IMR-90 (cell line): Measurements from ENCODE around the gene CEP135. TPM values are rescaled to one million over a fixed set of nuclear protein-coding genes. Genes with fewer than 3 reads are reported as not detected.

Experiments
- ATAC-seq: fragments of 200-7000 bp; cut with Tn5 transposase; 2 replicates; pipeline ENCODE4 v1.9.1; 2020; ENCODE audit warnings: low read depth, mild to moderate bottlenecking, moderate library complexity
- BruUV-seq: library from RNA; stranded (reverse); fragments of 400-500 nt; replicated peaks from 2 replicates; lab custom pipeline; 2021; lab: Mats Ljungman, UMichigan
- CTCF ChIA-PET: fragments of 300-600 bp; formaldehyde crosslinking; extraction: SDS; loops from one replicate; lab custom pipeline; 2021; ENCODE audit warnings: antibody characterized with exemption; lab: Yijun Ruan, JAX
- POLR2A ChIA-PET: fragments of 300-600 bp; sonication (Branson Sonifier 250); formaldehyde crosslinking; loops from one replicate; lab custom pipeline; 2022; ENCODE audit warnings: antibody characterized with exemption; ENCODE audit not compliant: unreplicated experiment; lab: Charles Lee
- DNase-seq: peaks from one replicate; pipeline ENCODE4 v3.0.0; 2013
- H2AFZ ChIP-seq: replicated peaks from 2 replicates; pipeline ENCODE3; 2013; ENCODE audit warnings: low read length, mild to moderate bottlenecking; ENCODE audit not compliant: poor library complexity
- H2AK5ac ChIP-seq: 2 replicates; pipeline ENCODE4 v1.6.1; 2013; ENCODE audit warnings: low read depth, low read length, inconsistent platforms
- H2AK9ac ChIP-seq: replicated peaks from 2 replicates; pipeline ENCODE3; 2013; ENCODE audit warnings: mild to moderate bottlenecking, low read depth, low read length, moderate library complexity; ENCODE audit not compliant: poor library complexity
- H2BK120ac ChIP-seq: 2 replicates; pipeline ENCODE4 v1.6.1; 2013; ENCODE audit warnings: low read depth, low read length, inconsistent platforms
- H2BK15ac ChIP-seq: 3 replicates; pipeline ENCODE4 v1.6.1; 2013; ENCODE audit warnings: low read depth, low read length, inconsistent platforms
- H2BK20ac ChIP-seq: 2 replicates; pipeline ENCODE4 v1.6.1; 2013; ENCODE audit warnings: low read depth, mild to moderate bottlenecking, inconsistent platforms, low read length, moderate library complexity
- H2BK5ac ChIP-seq: 2 replicates; pipeline ENCODE4 v1.6.1; 2013; ENCODE audit warnings: mild to moderate bottlenecking, low read depth, low read length, inconsistent platforms; ENCODE audit not compliant: poor library complexity, severe bottlenecking
- H3K14ac ChIP-seq: replicated peaks from 2 replicates; pipeline ENCODE4 v1.6.1; 2013; ENCODE audit warnings: low read depth, low read length, inconsistent platforms
- H3K18ac ChIP-seq: 2 replicates; pipeline ENCODE4 v1.6.1; 2013; ENCODE audit warnings: low read depth, low read length, control low read depth
- H3K23ac ChIP-seq: 2 replicates; pipeline ENCODE4 v1.6.1; 2013; ENCODE audit warnings: low read depth, low read length, inconsistent platforms
- H3K27ac ChIP-seq: 2 replicates; pipeline ENCODE4 v1.5.1; 2013; ENCODE audit warnings: mild to moderate bottlenecking, control low read depth, low read length; ENCODE audit not compliant: insufficient read depth
- H3K27me3 ChIP-seq: 2 replicates; pipeline ENCODE4 v1.6.1; 2013; ENCODE audit warnings: low read length; ENCODE audit not compliant: control insufficient read depth, insufficient read depth
- H3K36me3 ChIP-seq: 2 replicates; pipeline ENCODE4 v1.6.1; 2013; ENCODE audit warnings: low read length, mixed read lengths; ENCODE audit not compliant: control insufficient read depth, insufficient read depth
- H3K4ac ChIP-seq: 2 replicates; pipeline ENCODE4 v1.6.1; 2013; ENCODE audit warnings: low read depth, low read length, inconsistent platforms
- H3K4me1 ChIP-seq: 2 replicates; pipeline ENCODE4 v1.6.1; 2013; ENCODE audit warnings: low read length, mixed read lengths; ENCODE audit not compliant: control insufficient read depth, insufficient read depth
- H3K4me2 ChIP-seq: 2 replicates; pipeline ENCODE4 v1.6.1; 2013; ENCODE audit warnings: low read depth, mild to moderate bottlenecking, control low read depth, low read length, moderate library complexity
- H3K4me3 ChIP-seq: 2 replicates; pipeline ENCODE4 v1.5.1; 2013; ENCODE audit warnings: low read depth, mild to moderate bottlenecking, control low read depth, low read length, moderate library complexity; ENCODE audit not compliant: insufficient read depth
- H3K56ac ChIP-seq: 2 replicates; pipeline ENCODE4 v1.6.1; 2013; ENCODE audit warnings: low read length, inconsistent platforms; ENCODE audit not compliant: insufficient read depth; ENCODE audit errors: extremely low read depth
- H3K79me1 ChIP-seq, 2 experiments: 2 replicates each; pipeline ENCODE4 v1.6.1; 2013; ENCODE audit warnings: low read length in 2 of 2, inconsistent platforms in 1 of 2, low read depth in 1 of 2
- H3K9ac ChIP-seq: 2 replicates; pipeline ENCODE4 v1.6.1; 2013; ENCODE audit warnings: low read depth, low read length, control low read depth
- H3K9me1 ChIP-seq: 2 replicates; pipeline ENCODE4 v1.6.1; 2013; ENCODE audit warnings: low read length, inconsistent platforms; ENCODE audit not compliant: insufficient read depth
- H3K9me3 ChIP-seq: 2 replicates; pipeline ENCODE4 v1.6.1; 2013; ENCODE audit warnings: low read length; ENCODE audit not compliant: control insufficient read depth, insufficient read depth
- H4K20me1 ChIP-seq: 2 replicates; pipeline ENCODE4 v1.6.1; 2013; ENCODE audit warnings: low read length, inconsistent platforms; ENCODE audit not compliant: insufficient read depth
- H4K5ac ChIP-seq: 2 replicates; pipeline ENCODE4 v1.6.1; 2013; ENCODE audit warnings: mild to moderate bottlenecking, low read depth, low read length, control low read depth
- H4K8ac ChIP-seq, 2 experiments: 2 replicates each; pipeline ENCODE4 v1.6.1; 2013; ENCODE audit warnings: low read depth in 2 of 2, low read length in 2 of 2, control low read depth in 1 of 2, inconsistent platforms in 1 of 2
- H4K91ac ChIP-seq: 2 replicates; pipeline ENCODE4 v1.6.1; 2013; ENCODE audit warnings: low read depth, low read length, inconsistent platforms; ENCODE audit not compliant: insufficient read depth
- CEBPB ChIP-seq: IDR thresholded peaks from 2 replicates; pipeline ENCODE4 v1.6.1; 2012; ENCODE audit warnings: low read depth, low read length, improper control_type of control experiment
- NFE2L2 ChIP-seq: fragments of 150-350 bp; IDR thresholded peaks from 2 replicates; pipeline ENCODE4 v1.6.1; 2016; ENCODE audit warnings: low read depth, mild to moderate bottlenecking, low read length
- WGBS, 2 experiments: methylation state at CpG; one replicate each; pipeline versions ENCODE4 v1.1.5 to v1.1.7; 2013; ENCODE audit warnings: missing lambda C conversion rate in 2 of 2; ENCODE audit not compliant: insufficient read length in 1 of 2; ENCODE audit errors: extremely low coverage in 2 of 2; 5-methylcytosine and 5-hydroxymethylcytosine counted together
- dilution Hi-C: fragments of 300-500 bp; cut with HindIII; formaldehyde crosslinking; loops from one replicate; pipeline ENCODE4 v1.14.3; 2018; ENCODE audit warnings: low sequenced_read_pairs; ENCODE audit not compliant: unreplicated experiment
- in situ Hi-C: fragments of 300-500 bp; cut with MboI; formaldehyde crosslinking; loops from 3 replicates; pipeline ENCODE4 v1.14.3; 2019; ENCODE audit warnings: low sequenced_read_pairs, inconsistent platforms, mixed read lengths
- intact Hi-C: fragments of 100-400 bp; cut with micrococcal nuclease; formaldehyde crosslinking; loops from 2 replicates; pipeline ENCODE4 v1.10.0; 2022
- polyA plus RNA-seq, 3 experiments: library from polyadenylated mRNA; depleted of rRNA; stranded (reverse); fragments of >200 nt; gene quantifications; 2 replicates each; pipeline ENCODE4 v1.2.3, GENCODE V29; 2012; ENCODE audit warnings: low replicate concordance in 1 of 3
- total RNA-seq: library from RNA; depleted of rRNA; stranded (reverse); fragments of >200 nt; gene quantifications from 2 replicates; pipeline ENCODE4 v1.2.3, GENCODE V29; 2012

The CEP135 gene
- total and polyA plus RNA-seq, 2 of the 4 experiments (the other 2 are of a cell fraction) = 2.7 to 3.2 TPM

DNA sequence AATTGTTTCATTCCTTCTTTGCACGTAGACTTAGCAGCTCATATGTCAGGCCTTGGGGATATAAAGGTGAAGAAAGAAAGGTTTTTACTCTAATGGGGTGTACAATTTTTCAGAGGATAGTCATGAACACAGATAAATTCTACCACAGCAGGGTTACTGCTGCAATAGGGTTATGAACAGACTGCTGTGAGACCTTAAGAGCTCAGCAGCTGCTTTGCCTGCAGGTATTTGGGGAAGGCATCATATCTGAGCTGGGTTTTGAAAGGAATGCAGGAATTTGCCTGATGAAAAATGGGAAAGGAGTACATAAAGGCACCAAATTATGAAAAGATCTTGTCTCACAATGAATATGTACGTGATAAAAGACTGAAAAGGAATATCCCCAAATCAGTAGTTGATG, 128.9 kb downstream of the CEP135 start:
- Histone ChIP-seq H3K14ac (no peak overlapping the region), H4K20me1 (no peaks in the 10 kb centered on the region), H3K9me1 (no peaks in the 10 kb centered on the region), H3K23ac (no peak overlapping the region), H4K8ac (no peak overlapping the region), H3K4me1 (no peaks in the 10 kb centered on the region), H2AK9ac (no peak overlapping the region), H3K9me3 (no peaks in the 10 kb centered on the region), H4K91ac (no peak overlapping the region), H2BK20ac (no peak overlapping the region), H2BK120ac (no peak overlapping the region), H3K18ac (no peak overlapping the region), H3K27ac (no peak overlapping the region), H3K4me3 (no peak overlapping the region), H3K36me3 (no peaks in the 10 kb centered on the region), H2AK5ac (no peak overlapping the region), H3K79me1 (no peaks in the 10 kb centered on the region), H3K4me2 (no peak overlapping the region), H3K56ac (no peak overlapping the region), H3K9ac (no peak overlapping the region), H2BK5ac (no peak overlapping the region), H3K27me3 (no peaks in the 10 kb centered on the region), H3K4ac (no peak overlapping the region), H2AFZ (no peak overlapping the region), H2BK15ac (no peak overlapping the region), H4K5ac (no peak overlapping the region)
- ATAC-seq (no peak), DNase-seq (no peak)
- CTCF ChIA-PET = no interaction called here
- BruUV-seq = no TSS peak
- no CpG with 5 or more reads among the region's 2 CpGs for WGBS, 2 experiments
- in situ Hi-C loops (no loop called here), intact Hi-C loops (no loop called here), dilution Hi-C loops (no loop called here)
- TF ChIP-seq NFE2L2 (no peak), CEBPB (no peak)
- POLR2A ChIA-PET = no interaction called here
